HG03280 (cell line): ENCODE results near the gene ZBP1.

ENCODE experiments used
- ATAC-seq: cut with Tn5 transposase; IDR thresholded peaks from one replicate; pipeline ENCODE4 v1.9.1; 2021; ENCODE audit warnings: mild to moderate bottlenecking, moderate library complexity; ENCODE audit not compliant: unreplicated experiment

Gene ZBP1

GRCh38 chr20:57619051-57619831 lies 985 bp downstream of the ZBP1 start:
- ATAC-seq: peak; percentile 51

DNA sequence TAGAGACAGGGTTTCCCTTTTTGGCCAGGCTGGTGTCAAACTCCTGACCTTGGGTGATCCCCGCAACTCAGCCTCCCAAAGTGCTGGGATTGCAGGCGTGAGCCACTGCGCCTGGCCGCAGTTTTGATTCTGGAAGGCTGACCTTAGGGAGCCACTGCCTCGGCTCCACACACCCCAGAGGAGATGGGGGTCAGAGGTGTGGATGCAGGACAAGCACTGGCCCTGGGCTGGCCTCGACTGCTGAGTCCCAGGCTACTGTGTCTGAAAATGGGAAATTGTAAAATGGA lies 1.5 kb downstream of the ZBP1 start:
- no peak for ATAC-seq

GRCh38 chr20:57618091-57618763 lies 2.0 kb downstream of the ZBP1 start:
- no peak for ATAC-seq

DNA sequence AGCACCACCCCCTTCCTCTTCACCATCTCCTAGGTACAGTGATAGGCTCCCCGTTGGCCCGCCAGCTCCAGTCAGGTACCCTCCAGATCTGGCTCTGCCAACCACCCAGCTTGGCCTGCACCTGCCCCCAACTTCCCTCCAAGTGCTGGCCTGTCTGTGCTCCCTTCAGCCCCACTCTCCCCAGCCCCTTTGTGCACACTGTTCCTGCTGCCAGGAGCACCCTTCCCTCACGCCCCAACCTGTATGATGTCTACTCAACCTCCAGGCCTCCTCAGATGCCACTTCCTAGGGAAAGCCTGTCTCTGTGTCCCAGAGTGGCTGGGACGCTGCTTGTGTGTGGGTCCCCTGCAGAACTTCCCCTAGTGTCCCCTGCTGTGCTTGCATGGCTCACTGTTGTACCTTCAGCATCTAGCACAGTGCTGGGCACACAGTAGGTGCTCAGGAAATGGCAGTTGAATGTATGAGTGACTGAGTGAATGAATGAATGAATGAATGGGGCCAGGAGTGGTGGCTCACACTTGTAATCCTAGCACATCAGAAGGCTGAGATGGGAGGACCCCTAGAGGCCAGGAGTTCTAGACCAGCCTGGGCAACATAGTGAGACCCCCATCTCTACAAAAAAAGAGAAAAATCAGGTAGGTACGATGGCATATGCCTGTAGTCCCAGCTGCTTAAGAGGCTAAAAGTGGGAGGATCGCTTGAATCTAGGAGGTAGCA lies 3.0 kb downstream of the ZBP1 start:
- no peak for ATAC-seq

GRCh38 chr20:57616143-57616951 lies 3.9 kb downstream of the ZBP1 start:
- ATAC-seq: no peak

DNA sequence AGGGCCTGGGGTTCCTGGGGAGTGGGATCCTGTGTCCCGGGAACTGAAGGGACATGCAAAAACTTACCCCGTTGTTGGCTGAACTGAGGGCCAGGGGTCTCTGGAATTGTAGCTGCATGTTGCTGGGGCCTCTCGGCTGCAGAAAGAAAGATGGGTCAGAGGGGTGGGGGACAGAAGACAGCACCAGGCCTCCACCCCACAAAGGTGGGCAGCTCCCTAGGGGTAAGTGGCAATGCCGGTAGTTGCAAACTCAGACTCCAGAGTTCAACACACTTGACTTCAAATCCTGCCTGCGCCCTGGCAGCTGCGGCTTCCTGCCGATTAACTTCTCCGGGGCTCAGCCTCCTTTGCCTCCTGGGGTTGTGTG lies 4.8 kb downstream of the ZBP1 start:
- no peak for ATAC-seq

DNA sequence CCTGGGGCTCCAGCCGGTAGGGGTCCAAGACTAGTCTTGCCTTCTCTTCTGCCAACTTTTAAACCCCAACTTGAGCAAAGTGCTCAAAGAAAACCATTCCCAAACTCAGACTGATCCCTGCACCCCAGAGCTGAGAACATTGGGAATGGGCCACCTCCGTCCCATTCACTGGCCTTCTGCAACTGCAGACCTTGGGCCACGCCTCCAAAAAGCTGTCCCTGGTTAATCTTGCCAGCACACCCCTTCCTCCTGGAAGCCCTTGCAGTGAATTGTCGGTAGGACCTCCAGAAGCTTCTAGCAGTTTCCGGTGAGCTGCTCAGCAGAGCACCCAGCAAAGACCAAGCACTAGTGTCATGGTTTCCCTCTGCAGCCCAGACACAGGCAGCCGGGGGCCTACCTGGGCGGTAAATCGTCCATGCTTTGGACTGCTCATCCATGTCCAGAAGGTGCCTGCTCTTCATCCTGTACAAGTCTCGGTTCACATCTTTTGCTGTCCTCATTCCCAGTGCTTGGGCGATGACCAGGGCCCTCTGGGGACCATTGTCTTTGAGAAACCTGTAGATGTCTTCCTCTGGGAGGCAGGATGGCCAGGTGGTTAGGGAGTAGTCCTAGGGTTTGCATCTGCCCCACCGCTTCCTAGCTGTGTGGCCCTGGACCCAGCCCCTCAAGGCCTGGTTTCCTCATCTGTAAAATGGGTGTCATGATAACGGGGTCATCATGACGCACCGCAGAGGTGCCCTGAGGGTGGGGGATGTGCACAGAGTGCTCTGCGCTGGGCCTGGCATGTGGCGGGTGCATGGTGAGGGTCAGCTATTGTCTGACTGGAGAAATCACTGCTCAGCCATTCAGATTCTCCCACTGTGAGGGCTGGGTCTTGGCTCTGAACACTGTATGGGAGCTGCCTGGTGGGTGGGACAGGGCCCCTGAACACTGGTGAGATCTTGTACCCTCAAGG lies 5.5 kb downstream of the ZBP1 start:
- ATAC-seq: no peak

GRCh38 chr20:57613481-57613921 lies 6.7 kb downstream of the ZBP1 start:
- ATAC-seq: no peak

- no peak for ATAC-seq
Observed at GRCh38 chr20:57612916-57613315, 7.3 kb downstream of the ZBP1 start.

DNA sequence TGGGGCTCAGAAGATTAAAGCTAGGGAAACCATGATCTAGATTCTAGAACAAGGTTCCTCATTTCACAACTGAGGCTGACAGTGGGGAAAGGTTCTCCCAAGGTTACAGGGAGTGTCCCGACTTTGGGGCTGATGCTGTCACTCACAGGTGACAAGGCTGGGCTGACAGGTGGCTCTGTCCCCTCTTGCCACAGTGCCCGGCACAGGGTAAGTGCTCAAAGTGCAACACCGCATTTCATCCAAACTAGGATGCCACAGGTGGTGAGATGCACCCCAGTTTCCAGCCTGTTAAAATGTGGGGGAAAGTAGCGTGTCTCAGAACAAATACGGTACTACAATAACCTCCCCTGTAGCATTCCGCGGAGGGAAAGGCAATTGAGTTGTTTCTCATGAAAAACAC lies 7.8 kb downstream of the ZBP1 start:
- ATAC-seq: no peak

DNA sequence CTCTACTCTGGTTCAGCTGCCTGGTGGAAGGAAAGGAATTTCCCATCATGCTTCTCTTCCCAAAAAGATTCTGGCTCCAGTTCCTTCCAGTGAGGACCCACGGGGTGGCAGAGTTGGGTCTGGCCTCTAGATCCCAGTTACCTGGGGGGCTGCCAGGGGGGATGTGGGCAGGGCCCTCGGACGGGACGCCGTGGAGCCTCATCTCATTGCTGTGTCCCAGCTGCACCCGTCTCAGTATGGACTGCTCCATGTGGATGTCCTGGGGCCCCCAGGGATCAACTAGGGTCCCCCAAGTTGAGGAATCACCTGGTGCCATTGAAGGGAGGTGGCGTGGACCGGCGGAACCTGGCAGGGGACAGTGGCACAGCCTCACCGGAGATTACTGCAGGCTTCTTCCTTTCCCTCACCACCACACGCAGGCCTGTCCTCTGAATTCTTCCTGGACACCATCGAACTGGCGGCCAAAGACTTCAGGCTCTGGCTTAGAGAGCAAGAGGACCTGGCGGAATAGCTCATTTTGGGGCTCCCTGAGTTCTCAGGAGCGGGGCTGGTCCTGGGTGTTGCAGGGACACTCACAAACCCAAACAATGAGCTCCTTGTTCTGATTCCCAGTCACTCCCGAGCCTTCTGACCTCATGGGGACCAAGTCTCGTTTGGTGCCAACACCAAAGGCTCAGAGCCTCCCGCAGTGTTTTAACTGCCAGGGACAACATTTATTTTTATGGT lies 8.5 kb downstream of the ZBP1 start:
- no peak for ATAC-seq

- ATAC-seq: no peak
Observed at GRCh38 chr20:57610261-57610952, 9.8 kb downstream of the ZBP1 start.

GRCh38 chr20:57609842-57610167 lies 10.4 kb downstream of the ZBP1 start:
- no peak for ATAC-seq

- no peak for ATAC-seq
Observed at GRCh38 chr20:57609086-57609841, 11.0 kb downstream of the ZBP1 start.

DNA sequence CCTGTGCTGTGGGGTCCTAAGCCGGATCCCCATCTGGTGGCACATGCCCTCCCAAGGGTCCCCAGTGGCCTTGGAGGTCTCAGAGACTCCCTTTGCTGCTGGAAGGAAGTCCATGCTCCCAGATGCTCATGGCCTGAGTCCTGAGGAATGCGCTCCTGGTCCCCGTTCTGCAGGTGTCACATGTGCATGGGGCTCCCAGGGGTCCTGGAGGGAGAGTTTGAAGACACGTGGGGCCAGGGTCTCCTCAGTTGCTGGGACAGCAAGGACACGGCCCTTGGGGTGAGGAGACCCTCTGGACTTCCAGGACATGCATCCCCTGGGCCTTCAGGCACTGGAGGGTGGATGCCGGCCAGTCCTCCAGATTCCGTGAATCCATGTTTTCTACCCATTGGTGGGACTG lies 11.7 kb downstream of the ZBP1 start:
- ATAC-seq: no peak

DNA sequence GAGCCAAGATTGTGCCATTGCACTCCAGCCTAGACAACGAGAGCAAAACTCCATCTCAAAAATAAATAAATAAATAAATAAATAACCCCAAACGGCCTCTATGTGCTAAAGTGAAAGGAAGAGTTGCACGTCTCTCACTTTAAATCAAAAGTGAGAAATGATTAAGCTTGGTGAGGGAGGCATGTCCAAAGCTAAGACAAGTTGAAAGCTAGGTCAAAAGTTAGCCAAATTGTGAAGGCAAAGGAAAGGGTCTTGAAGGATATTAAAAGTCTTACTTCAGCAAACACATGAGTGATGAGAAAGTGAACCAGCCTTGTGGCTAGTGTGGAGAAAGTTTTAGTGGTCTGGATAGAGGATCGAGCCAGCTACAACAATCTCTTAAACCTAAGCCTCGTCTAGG lies 14.3 kb downstream of the ZBP1 start:
- no peak for ATAC-seq

DNA sequence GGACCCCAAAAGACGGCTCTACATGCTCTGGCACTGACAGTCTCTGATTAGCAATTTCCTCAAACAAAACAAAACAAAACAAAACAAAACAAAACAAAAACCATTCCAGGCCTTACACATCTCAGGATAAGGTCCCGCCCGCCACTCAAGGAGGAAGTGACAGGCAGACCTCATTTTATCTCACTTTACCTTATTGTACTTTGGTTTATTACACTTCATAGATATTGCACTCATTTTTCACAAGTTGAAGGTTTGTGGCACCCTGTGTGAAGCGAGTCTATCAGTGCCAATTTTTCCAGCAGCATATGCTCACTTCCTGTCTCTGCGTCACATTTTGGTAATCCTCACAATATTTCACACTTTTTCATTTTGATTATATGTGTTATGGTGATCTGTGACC lies 15.2 kb downstream of the ZBP1 start:
- ATAC-seq: no peak

DNA sequence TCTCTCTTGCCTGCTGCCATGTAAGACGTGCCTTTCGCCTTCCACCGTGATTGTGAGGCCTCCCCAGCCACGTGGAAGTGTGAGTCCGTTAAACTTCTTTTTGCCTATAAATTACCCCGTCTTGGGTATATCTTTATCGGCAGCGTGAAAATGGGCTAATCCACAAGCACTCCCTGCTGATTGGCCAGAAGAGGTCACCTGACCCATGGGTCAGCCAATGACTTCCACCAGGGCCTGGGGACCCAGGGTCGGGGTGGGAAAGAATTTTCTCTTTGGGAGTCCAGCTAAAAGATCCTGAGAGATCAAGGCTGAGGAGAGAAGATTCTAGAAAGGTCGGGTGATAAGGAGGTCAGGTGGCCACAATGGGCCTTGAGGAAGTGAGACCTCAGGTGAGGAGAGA lies 17.1 kb downstream of the ZBP1 start:
- ATAC-seq: no peak
